Measurements from ENCODE around the gene PRAMEF33. TPM values are rescaled to one million over a fixed set of nuclear protein-coding genes. Genes with fewer than 3 reads are reported as not detected.
"Not testable (repeated sequence)": the region's sequence is repeated elsewhere in the genome, so short reads cannot be mapped to it uniquely, and the experiment has no call there.

The PRAMEF33 gene, protein sequence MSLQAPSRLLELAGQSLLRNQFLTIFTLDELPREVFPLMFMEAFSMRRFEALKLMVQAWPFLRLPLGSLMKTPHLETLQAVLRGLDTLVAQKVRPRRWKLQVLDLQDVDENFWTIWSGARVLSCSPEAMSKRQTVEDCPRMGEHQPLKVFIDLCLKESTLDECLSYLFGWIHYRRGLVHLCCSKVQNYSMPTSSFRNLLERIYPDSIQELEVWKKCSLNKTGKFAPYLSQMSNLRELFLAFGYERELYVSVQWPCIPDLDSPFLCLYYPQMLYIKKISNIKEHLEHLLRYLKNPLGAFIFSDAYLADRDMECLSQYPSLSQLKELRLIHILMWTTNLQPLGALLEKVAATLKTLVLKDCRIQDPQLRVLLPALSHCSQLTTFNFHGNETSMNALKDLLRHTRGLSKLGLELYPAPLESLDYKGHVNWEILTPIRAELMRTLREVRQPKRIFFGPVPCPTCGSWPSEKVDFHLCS
- polyA plus RNA-seq (2012; ENCODE audit: insufficient read depth, insufficient read length, low read depth): not detected

DNA sequence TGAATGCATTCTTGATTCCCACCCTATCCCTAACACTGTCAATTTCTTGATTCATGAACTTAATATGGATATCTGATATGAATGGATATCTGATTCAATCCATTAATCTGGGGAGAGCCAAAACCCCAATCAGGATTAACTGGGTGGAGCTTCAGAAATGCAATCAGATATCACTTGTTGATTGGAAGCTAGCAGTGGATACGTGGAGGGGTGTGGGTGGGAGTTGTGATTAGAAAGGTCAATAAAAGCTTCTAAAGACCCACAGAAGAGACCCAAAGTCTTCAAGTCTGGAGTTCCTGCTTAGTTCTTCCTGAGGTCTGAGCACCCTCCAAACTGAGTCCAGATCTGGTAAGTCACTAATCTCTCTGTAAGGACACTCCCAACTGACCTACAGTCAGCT, at the start of gene PRAMEF33:
TSS of gene PRAMEF33 (plus strand) at position 301 of the 400 bp plus-strand sequence. CDS start 2,416 bp downstream, outside the sequence.
- H3K9me3 ChIP-seq; H3K27me3 ChIP-seq; H3K36me3 ChIP-seq; DNase-seq; H3K4me3 ChIP-seq (ENCODE audit: low read depth, low read length); H3K4me1 ChIP-seq: not testable (repeated sequence)

DNA sequence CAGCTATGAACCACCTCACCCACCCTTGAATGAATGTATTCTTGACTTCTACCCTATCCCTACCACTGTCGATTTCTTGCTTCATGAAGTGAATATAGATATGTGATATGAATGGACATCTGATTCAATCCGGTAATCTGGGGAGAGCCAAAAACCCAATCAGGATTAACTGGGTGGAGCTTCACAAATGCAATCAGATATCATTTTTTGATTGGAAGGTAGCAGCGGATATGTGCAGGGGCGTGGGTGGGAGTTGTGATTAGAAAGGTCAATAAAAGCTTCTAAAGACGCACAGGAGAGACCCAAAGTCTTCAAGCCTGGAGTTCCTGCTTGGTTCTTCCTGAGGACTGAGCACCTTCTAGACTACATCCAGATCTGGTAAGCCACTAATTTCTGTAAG, 49.4 kb upstream of the PRAMEF33 start, which contains the start of gene PRAMEF5:
TSS of gene PRAMEF5 (plus strand) at position 301 of the 400 bp plus-strand sequence. CDS start 5,071 bp downstream, outside the sequence.
- H3K4me1 ChIP-seq; H3K27me3 ChIP-seq; DNase-seq; H3K9me3 ChIP-seq; H3K4me3 ChIP-seq (ENCODE audit: low read depth, low read length); H3K36me3 ChIP-seq: not testable (repeated sequence)

DNA sequence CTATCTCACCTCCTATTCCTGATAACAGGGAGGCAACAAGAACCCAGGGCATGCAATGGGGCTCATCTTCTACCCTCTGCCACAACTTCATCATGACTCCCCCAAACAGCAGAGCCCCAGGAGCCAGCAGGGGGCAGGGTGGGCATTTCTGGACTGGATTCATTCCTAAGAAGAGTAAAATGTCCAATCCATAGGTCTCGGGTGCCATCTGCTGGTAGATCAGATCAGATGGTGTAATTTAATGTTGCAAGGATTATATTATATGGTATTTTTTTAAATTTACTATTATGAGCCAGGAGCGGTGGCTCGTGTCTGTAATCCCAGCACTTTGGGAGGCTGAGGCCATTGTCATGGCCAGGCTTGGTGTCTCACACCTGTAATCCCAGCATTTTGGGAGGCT, 38.2 kb upstream of the PRAMEF33 start:
- not testable (repeated sequence) for H3K27me3 ChIP-seq

DNA sequence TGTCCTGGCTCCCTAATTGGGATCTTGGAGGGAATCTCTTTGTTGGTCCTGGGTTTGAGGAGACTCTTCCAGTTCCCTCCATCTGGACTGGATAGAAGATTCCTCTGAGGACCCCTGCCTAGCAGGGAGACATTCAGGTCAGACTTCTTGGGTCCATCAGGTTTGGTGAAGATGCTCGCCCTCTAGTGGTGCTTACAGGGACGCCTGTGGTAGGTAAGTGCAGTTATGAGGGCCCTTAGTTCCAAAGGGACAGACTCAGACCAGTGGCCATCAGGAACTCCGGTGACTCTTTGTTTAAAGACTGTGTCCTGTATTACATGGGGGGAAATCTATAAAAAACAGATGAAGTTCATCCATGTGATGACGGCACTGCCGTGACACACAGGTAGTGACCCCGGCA, 26.3 kb upstream of the PRAMEF33 start:
- H3K9me3 ChIP-seq; H3K4me1 ChIP-seq; H3K27me3 ChIP-seq; DNase-seq; H3K36me3 ChIP-seq; H3K4me3 ChIP-seq (ENCODE audit: low read depth, low read length): not testable (repeated sequence)

More for the DNA sequence above, 38.2 kb upstream of the PRAMEF33 start:
- not testable (repeated sequence) for H3K9me3 ChIP-seq; H3K4me1 ChIP-seq; H3K4me3 ChIP-seq (ENCODE audit: low read depth, low read length); H3K36me3 ChIP-seq; DNase-seq

DNA sequence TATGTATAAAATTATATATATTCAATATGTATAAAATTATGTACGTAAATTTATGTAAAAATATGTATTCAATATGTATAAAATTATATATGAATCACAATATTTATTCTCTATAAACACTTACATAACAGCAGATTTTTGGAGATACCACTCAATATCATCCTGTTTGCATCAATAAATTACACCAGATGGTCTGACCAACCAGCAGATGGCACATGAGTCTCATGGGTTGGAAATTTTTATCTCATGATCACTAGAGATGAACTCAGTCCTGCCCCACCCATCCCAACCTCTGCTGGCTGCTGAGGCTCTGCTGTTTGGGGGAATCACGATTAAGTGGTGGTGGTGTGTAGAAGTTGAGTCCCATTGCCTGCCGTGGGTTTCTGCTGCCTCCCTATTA, 23.7 kb upstream of the PRAMEF33 start:
- not testable (repeated sequence) for H3K27me3 ChIP-seq; DNase-seq; H3K4me3 ChIP-seq (ENCODE audit: low read depth, low read length)

DNA sequence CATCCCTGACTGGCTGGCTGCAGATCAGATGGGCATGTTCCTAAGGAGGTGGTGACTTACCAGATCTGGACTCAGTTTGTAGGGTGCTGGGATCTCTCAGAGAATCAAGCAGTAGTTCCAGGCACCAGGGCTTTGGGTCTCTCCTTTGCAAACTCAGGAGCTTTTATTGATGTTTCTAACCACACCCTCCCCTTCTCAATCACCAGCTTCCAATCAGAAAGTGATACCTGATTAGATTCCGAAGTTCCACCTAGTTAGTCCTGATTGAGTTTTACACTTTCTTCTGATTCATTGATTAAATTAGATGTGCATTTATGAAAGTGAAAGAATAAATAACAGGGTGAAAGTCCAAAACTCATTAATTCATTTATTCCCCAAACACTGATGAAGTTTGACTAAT, 18.3 kb upstream of the PRAMEF33 start, which contains the start of gene PRAMEF8:
TSS of gene PRAMEF8 (minus strand) at position 101 of the 400 bp plus-strand sequence. CDS start 1,046 bp downstream, outside the sequence.
- H3K36me3 ChIP-seq, H3K9me3 ChIP-seq: not testable (repeated sequence)

More for the DNA sequence above, 23.7 kb upstream of the PRAMEF33 start:
- H3K4me1 ChIP-seq, H3K9me3 ChIP-seq, H3K36me3 ChIP-seq: not testable (repeated sequence)

DNA sequence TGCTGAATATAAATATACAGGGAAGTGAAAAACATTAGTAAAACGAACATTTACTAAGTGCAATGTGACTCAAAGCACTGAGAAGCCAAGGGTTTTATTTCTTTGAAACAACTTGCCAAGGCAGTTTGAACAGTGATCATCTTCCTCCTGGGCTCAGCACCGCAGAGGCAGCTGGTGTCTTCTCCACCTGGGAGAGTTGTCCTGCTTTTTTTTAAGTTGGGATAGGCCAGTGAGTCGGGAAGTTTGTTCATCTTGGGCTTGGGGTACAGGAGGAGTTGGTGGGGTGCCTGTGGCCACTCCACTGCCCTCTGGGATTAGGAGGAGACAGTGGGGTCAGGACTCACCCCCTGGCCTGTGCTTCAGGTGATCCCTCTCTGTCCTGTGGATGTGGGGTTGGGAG, 14.3 kb upstream of the PRAMEF33 start:
- H3K36me3 ChIP-seq; H3K4me3 ChIP-seq (ENCODE audit: low read depth, low read length); H3K9me3 ChIP-seq; DNase-seq; H3K27me3 ChIP-seq; H3K4me1 ChIP-seq: not testable (repeated sequence)

More for the DNA sequence above, 18.3 kb upstream of the PRAMEF33 start, which contains the start of gene PRAMEF8:
- not testable (repeated sequence) for H3K27me3 ChIP-seq; DNase-seq; H3K4me3 ChIP-seq (ENCODE audit: low read depth, low read length); H3K4me1 ChIP-seq

DNA sequence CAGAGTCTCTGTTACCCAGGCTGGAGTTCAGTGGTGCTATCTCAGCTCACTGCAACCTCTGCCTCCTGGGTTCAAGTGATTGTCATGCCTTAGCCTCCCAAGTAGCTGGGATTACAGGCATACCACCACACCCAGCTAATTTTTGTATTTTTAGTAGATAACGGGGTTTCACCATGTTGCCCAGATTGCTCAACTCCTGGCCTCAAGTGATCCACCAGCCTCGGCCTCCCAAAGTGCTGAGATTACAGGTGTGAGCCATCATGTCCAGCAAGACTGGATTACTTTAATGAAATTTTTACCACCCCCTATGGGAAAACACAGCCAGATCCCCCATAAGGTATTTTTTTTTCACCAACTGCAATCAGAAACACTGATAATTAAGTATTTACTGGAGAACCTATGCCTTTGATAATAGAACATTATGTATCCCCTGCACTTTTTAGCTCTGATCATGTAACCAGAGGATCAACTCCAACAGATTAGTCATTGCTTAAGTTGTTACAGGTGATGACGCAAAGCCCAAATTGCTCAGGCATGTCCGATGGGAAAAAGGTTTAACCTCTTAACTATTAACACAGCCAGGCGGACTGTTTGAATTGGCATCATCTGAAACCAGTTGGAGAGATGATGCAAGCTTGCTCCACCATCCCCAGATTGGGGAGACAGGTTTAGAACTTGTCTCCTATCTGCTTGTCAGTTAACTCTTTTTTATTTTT, 6.0 kb upstream of the PRAMEF33 start:
- H3K4me1 ChIP-seq; H3K36me3 ChIP-seq; H3K4me3 ChIP-seq (ENCODE audit: low read depth, low read length); H3K27me3 ChIP-seq; H3K9me3 ChIP-seq; DNase-seq: not testable (repeated sequence)

DNA sequence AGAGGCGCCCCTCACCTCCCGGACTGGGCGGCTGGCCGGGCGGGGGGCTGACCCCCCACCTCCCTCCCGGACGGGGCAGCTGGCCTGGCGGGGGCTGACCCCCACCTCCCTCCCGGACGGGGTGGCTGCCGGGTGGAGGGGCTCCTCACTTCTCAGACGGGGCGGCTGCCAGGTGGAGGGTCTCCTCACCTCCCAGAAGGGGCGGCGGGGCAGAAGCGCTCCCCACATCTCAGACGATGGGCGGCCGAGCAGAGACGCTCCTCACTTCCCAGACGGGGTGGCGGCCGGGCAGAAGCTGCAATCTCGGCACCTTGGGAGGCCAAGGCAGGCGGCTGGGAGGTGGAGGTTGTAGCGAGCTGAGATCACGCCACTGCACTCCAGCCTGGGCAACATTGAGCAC, 4.6 kb upstream of the PRAMEF33 start:
- not testable (repeated sequence) for H3K27me3 ChIP-seq; DNase-seq; H3K4me3 ChIP-seq (ENCODE audit: low read depth, low read length); H3K4me1 ChIP-seq; H3K9me3 ChIP-seq; H3K36me3 ChIP-seq

DNA sequence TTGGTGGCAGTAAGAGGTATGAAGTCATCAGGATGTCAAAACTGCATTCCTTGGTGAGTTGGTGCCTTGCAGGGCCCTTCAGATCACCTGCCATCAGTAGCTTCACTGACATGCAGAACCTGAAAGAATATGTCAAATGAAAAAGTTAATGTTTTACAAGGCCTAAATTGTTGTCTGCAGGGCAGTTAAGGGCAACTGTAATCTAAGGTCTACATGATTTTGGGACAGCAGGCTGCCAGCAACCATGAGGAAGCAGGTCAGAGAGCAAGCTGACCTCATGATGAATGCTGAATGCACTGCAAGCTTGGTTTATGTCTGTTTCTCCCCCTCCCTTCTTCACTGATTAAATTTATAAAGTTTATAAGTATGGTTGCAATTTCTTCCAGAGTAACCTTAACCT, 1.1 kb upstream of the PRAMEF33 start:
- not testable (repeated sequence) for H3K9me3 ChIP-seq; H3K36me3 ChIP-seq; H3K27me3 ChIP-seq; DNase-seq; H3K4me3 ChIP-seq (ENCODE audit: low read depth, low read length); H3K4me1 ChIP-seq

DNA sequence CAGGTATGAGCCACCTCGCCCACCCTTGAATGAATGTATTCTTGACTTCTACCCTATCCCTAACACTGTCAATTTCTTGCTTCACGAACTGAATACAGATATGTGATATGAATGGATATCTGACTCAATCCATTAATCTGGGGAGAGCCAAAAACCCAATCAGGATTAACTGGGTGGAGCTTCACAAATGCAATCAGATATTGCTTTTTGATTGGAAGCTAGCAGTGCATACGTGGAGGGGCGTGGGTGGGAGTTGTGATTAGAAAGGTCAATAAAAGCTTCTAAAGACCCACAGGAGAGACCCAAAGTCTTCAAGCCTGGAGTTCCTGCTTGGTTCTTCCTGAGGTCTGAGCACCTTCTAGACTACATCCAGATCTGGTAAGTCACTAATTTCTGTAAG, 11.9 kb downstream of the PRAMEF33 start, which contains the start of gene PRAMEF15:
TSS of gene PRAMEF15 (plus strand) at position 301 of the 400 bp plus-strand sequence. CDS start 2,827 bp downstream, outside the sequence.
- not testable (repeated sequence) for H3K36me3 ChIP-seq; H3K4me3 ChIP-seq (ENCODE audit: low read depth, low read length); H3K27me3 ChIP-seq; H3K4me1 ChIP-seq; H3K9me3 ChIP-seq; DNase-seq

DNA sequence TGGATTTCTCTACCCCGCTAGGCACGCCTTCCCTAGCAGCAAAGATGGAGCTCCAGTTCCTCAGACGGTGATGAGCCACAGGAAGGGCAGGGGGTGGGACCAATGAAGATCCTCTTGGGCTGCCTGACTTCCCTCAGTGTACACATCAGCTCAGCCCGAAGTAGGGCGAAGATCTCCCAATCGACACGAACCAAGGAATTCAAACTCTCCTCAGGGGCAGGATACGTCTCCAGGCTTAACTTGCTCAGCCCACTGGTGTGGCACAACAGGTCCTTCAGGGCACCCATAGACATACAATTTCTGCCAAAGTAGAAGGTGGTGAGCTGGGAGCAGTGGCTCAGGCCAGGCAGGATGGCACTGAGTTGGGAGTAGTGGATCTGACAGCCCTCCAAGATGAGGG, 39.2 kb downstream of the PRAMEF33 start:
- H3K9me3 ChIP-seq; H3K4me1 ChIP-seq; H3K4me3 ChIP-seq (ENCODE audit: low read depth, low read length); H3K27me3 ChIP-seq; H3K36me3 ChIP-seq; DNase-seq: not testable (repeated sequence)

DNA sequence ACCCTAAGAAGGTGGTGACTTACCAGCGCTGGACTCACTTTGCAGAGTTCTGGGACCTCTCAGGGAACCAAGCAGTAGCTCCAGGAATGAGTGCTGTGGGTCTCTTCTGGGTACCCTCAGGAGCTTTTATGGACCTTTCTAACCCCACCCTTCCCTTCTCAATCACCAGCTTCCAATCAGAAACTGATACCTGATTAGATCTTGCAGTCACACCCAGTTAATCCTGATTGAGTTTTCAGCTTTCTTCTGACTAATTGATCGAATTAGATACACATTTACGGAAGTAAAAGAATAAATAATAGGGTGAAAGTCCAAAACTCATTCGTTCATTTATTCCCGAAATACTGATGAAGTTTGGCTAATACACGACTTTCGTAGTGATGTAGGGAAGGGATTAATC, 43.7 kb downstream of the PRAMEF33 start, which contains the start of gene PRAMEF14:
TSS of gene PRAMEF14 (minus strand) at position 101 of the 400 bp plus-strand sequence. CDS start 1,820 bp downstream, outside the sequence.
- H3K4me3 ChIP-seq (ENCODE audit: low read depth, low read length); DNase-seq; H3K36me3 ChIP-seq; H3K4me1 ChIP-seq; H3K9me3 ChIP-seq; H3K27me3 ChIP-seq: not testable (repeated sequence)

DNA sequence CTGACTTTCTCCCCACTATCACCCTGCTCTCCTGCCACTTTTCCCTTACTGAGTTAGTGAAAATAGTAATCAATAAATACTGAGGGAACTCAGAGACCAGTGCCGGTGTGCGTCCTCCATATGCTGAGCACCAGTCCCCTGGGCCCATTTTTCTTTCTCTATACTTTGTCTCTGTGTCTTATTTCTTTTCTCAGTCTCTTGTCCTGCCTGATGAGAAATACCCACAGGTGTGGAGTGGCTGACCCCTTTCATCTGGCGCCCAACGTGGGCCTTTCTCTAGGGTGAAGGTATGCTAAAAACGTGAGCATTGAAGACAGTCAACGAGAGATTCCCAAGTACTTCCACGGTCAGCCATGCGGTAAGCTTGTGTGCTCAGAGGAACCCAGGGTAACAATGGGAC, 50.1 kb downstream of the PRAMEF33 start:
- not testable (repeated sequence) for H3K4me3 ChIP-seq (ENCODE audit: low read depth, low read length); H3K9me3 ChIP-seq; H3K4me1 ChIP-seq; H3K27me3 ChIP-seq; DNase-seq; H3K36me3 ChIP-seq

DNA sequence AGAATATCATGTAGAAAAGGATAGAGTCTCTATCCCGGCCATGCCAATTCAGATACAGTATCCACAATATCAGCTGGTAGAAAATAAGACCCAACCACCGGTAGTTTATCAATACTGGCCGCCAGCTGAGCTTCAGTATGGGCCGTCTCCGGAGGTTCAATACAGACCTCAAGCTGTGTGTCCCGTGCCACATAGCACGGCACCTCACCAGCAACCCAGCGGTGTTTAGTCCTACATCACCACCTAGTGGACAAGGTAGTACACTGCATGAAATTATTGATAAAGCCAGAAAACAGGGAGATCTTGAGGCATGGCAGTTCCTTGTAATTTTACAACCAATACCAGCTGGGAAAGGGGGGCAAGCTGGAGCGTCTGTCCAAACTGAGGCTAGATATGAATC, 51.1 kb downstream of the PRAMEF33 start:
- not testable (repeated sequence) for DNase-seq; H3K36me3 ChIP-seq; H3K27me3 ChIP-seq; H3K9me3 ChIP-seq; H3K4me1 ChIP-seq; H3K4me3 ChIP-seq (ENCODE audit: low read depth, low read length)

Data from BE2C (cell line).